Measurements from ENCODE around the gene LIPT2. TPM values are rescaled to one million over a fixed set of nuclear protein-coding genes. Genes with fewer than 3 reads are reported as not detected.

Gene LIPT2
- total RNA-seq, 1 experiment from 2014 or later, result 14.4 TPM

- Mint-ChIP-seq H3K27me3 (ENCODE audit: insufficient read depth, unreplicated experiment) (no peaks in the 10 kb centered on the region), H3K36me3 (ENCODE audit: insufficient read depth, unreplicated experiment) (no peaks in the 10 kb centered on the region), H3K4me3 (ENCODE audit: unreplicated experiment) (no peak overlapping the region), H3K27ac (ENCODE audit: unreplicated experiment) (no peak overlapping the region), H3K9me3 (ENCODE audit: unreplicated experiment) (no peaks in the 10 kb centered on the region), H3K4me1 (ENCODE audit: low read depth, unreplicated experiment) (peaks cover 21% of the 10 kb centered on the region)
- no peaks in the 10 kb centered on the region for H3K27me3 ChIP-seq (replicated peaks; ENCODE audit: control insufficient read depth, insufficient read depth, low read length)
- intact Hi-C loops (cut with micrococcal nuclease; ENCODE audit: unreplicated experiment), result no loop called here
- BruUV-seq (replicated peaks), result no TSS peak
- peaks cover 8% of the 10 kb centered on the region for H3K9me3 ChIP-seq
- no peak for TF ChIP-seq CTCF (IDR thresholded peaks at IDR 0.05; ENCODE audit: insufficient read depth in 1 of 2, low read depth in 1 of 2, low read length in 1 of 2, severe bottlenecking in 1 of 2, unreplicated experiment in 1 of 2)
- no peak for DNase-seq
- ChIA-PET CTCF (interaction anchor here (1.0 to 1.9 kb wide), 3 partner anchors 9 to 188 kb away, joined by 4 to 10 read pairs (median 7); no protein-coding TSS in a partner anchor), POLR2A (no interaction called here)
- H3K4me1 ChIP-seq, result peaks cover 20% of the 10 kb centered on the region
- H3K4me3 ChIP-seq (ENCODE audit: low read depth, low read length), result no peak overlapping the region
- H3K36me3 ChIP-seq (ENCODE audit: control insufficient read depth, insufficient read depth, low read length), result no peaks in the 10 kb centered on the region
Measured at GRCh38 chr11:74444173-74444826, 49.2 kb downstream of the LIPT2 start.

DNA sequence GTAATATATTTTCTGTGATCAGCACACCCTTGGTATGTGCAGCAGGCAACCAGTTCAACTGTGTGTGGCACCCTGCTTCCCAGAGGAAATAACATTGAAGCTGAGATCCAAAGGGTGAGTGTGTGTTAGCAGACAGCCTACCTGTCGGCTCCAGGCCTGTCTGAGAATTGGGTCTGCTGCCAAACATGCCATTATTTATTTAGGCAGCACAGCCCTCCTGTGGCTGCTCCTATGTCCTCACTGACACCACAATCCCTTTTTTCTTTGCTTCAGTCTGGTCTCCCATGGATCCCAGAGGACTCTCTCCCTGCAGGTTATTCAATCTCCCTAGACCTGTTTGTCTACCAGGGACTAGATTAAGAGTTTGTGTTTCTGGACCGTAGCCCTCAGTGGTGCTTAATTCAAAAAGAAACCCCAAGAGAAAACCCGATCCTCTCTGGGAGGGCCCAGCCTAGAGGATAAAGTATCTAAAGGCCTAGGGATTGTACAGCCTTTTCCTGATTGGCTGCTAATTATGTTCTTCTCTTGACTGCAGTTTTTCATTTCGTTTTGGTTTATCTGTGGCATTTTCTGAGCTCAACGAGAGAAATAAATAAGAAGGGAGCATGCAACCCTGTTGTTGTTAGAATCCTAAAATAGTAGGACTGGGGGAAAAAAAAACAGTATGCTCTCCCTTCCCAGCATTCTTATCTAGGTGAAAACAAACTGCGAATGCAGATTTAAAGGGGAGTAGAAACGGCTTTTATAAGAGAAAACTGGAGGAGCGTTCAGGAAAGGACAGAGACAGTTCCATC is 50.3 kb downstream of the LIPT2 start:
- no peak overlapping the region for H3K27ac Mint-ChIP-seq (ENCODE audit: unreplicated experiment)
- no peaks in the 10 kb centered on the region for H3K9me3 Mint-ChIP-seq (ENCODE audit: unreplicated experiment)
- H3K4me1 Mint-ChIP-seq (ENCODE audit: low read depth, unreplicated experiment), result peaks cover 21% of the 10 kb centered on the region
- H3K4me3 Mint-ChIP-seq (ENCODE audit: unreplicated experiment), result no peak overlapping the region
- DNase-seq, result peak in 1 of 2 experiments; percentile 57
- Histone ChIP-seq H3K27me3 (replicated peaks; ENCODE audit: control insufficient read depth, insufficient read depth, low read length) (no peaks in the 10 kb centered on the region), H3K36me3 (ENCODE audit: control insufficient read depth, insufficient read depth, low read length) (no peaks in the 10 kb centered on the region), H3K4me1 (peaks cover 19% of the 10 kb centered on the region), H3K9me3 (peaks cover 8% of the 10 kb centered on the region), H3K4me3 (ENCODE audit: low read depth, low read length) (no peak overlapping the region)
- no TSS peak for BruUV-seq (replicated peaks)
- TF ChIP-seq CTCF (IDR thresholded peaks at IDR 0.05; ENCODE audit: insufficient read depth in 1 of 2, low read depth in 1 of 2, low read length in 1 of 2, severe bottlenecking in 1 of 2, unreplicated experiment in 1 of 2), result no peak
- H3K36me3 Mint-ChIP-seq (ENCODE audit: insufficient read depth, unreplicated experiment), result no peaks in the 10 kb centered on the region
- H3K27me3 Mint-ChIP-seq (ENCODE audit: insufficient read depth, unreplicated experiment), result no peaks in the 10 kb centered on the region
- ChIA-PET POLR2A (interaction anchor here (0.6 kb wide), 1 partner anchor 53 kb away, joined by 4 read pairs; no protein-coding TSS in a partner anchor), CTCF (interaction anchor here (1.0 to 1.6 kb wide), 8 partner anchors 10 to 187 kb away, joined by 3 to 10 read pairs (median 4); partner anchors contain the start of genes LIPT2 and PGM2L1)
- intact Hi-C loops (cut with micrococcal nuclease; ENCODE audit: unreplicated experiment), result no loop called here

GRCh38 chr11:74442636-74443035 is 50.9 kb downstream of the LIPT2 start:
- ChIA-PET CTCF (interaction anchor here (1.1 to 1.6 kb wide), 6 partner anchors 11 to 133 kb away, joined by 3 to 6 read pairs (median 4); partner anchors contain the start of genes LIPT2 and PGM2L1), POLR2A (interaction anchor here (0.6 kb wide), 1 partner anchor 52 kb away, joined by 4 read pairs; no protein-coding TSS in a partner anchor)
- Histone ChIP-seq H3K9me3 (peaks cover 8% of the 10 kb centered on the region), H3K27me3 (replicated peaks; ENCODE audit: control insufficient read depth, insufficient read depth, low read length) (no peaks in the 10 kb centered on the region), H3K4me1 (peaks cover 12% of the 10 kb centered on the region), H3K4me3 (ENCODE audit: low read depth, low read length) (no peak overlapping the region), H3K36me3 (ENCODE audit: control insufficient read depth, insufficient read depth, low read length) (no peaks in the 10 kb centered on the region)
- no peaks in the 10 kb centered on the region for H3K27me3 Mint-ChIP-seq (ENCODE audit: insufficient read depth, unreplicated experiment)
- no peak for TF ChIP-seq CTCF (IDR thresholded peaks at IDR 0.05; ENCODE audit: insufficient read depth in 1 of 2, low read depth in 1 of 2, low read length in 1 of 2, severe bottlenecking in 1 of 2, unreplicated experiment in 1 of 2)
- H3K4me3 Mint-ChIP-seq (ENCODE audit: unreplicated experiment), result no peak overlapping the region
- intact Hi-C loops (cut with micrococcal nuclease; ENCODE audit: unreplicated experiment), result no loop called here
- H3K9me3 Mint-ChIP-seq (ENCODE audit: unreplicated experiment), result no peaks in the 10 kb centered on the region
- DNase-seq, result no peak
- BruUV-seq (replicated peaks), result no TSS peak
- no peaks in the 10 kb centered on the region for H3K36me3 Mint-ChIP-seq (ENCODE audit: insufficient read depth, unreplicated experiment)
- no peak overlapping the region for H3K27ac Mint-ChIP-seq (ENCODE audit: unreplicated experiment)
- H3K4me1 Mint-ChIP-seq (ENCODE audit: low read depth, unreplicated experiment), result peaks cover 21% of the 10 kb centered on the region
